A549 (cell line): Measurements from ENCODE around the gene PHACTR4.

ENCODE experiments used
- CBX2 ChIP-seq: fragments of 200-600 bp; sonication (generic); IDR thresholded peaks from 2 replicates; pipeline ENCODE4 v1.6.1; 2016; ENCODE audit warnings: low read depth, mild to moderate bottlenecking, borderline replicate concordance
- CTCF ChIP-seq: fragments of >200 bp; sonication (Bioruptor Twin); formaldehyde crosslinking; IDR thresholded peaks from 3 replicates; pipeline ENCODE4 v1.5.1; 2016
- EP300 ChIP-seq, 2 experiments: fragments of >200 bp; sonication (Bioruptor Twin); formaldehyde crosslinking; IDR thresholded peaks; 2 replicates in 1 of 2; 3 replicates in 1 of 2; pipeline ENCODE4 v1.6.1; 2016 to 2017
- JUNB ChIP-seq: fragments of >200 bp; sonication (Bioruptor Twin); formaldehyde crosslinking; IDR thresholded peaks from 2 replicates; pipeline ENCODE4 v1.6.1; 2016
- POLR2A ChIP-seq: IDR thresholded peaks from 2 replicates; pipeline ENCODE4 v1.6.1; 2012; ENCODE audit warnings: mild to moderate bottlenecking, low read length
- RAD21 ChIP-seq, 2 experiments: fragments of >200 bp in 1 of 2; sonication (Bioruptor Twin) in 1 of 2; formaldehyde crosslinking in 1 of 2; IDR thresholded peaks in 1 of 2; conservative IDR thresholded peaks in 1 of 2; 2 replicates in 1 of 2; 3 replicates in 1 of 2; pipeline ENCODE4 v1.6.1; 2012 to 2018; ENCODE audit warnings: inconsistent platforms in 1 of 2
- USF2 ChIP-seq: fragments of 450-650 bp; IDR thresholded peaks from 2 replicates; pipeline ENCODE4 v1.6.1; 2014; ENCODE audit warnings: antibody characterized with exemption

GRCh38 chr1:28537457-28538199 is 168.1 kb downstream of the PHACTR4 start:
- TF ChIP-seq USF2 (no peak), CTCF (no peak), RAD21 (conservative IDR thresholded peaks at IDR 0.05 in 1 of 2, IDR thresholded peaks at IDR 0.05 in 1 of 2) (no peak), JUNB (no peak), POLR2A (no peak), CBX2 (no peak), EP300 (IDR thresholded peaks at IDR 0.05) (no peak)
